ENCODE measurements around the gene WDR27.

DNA sequence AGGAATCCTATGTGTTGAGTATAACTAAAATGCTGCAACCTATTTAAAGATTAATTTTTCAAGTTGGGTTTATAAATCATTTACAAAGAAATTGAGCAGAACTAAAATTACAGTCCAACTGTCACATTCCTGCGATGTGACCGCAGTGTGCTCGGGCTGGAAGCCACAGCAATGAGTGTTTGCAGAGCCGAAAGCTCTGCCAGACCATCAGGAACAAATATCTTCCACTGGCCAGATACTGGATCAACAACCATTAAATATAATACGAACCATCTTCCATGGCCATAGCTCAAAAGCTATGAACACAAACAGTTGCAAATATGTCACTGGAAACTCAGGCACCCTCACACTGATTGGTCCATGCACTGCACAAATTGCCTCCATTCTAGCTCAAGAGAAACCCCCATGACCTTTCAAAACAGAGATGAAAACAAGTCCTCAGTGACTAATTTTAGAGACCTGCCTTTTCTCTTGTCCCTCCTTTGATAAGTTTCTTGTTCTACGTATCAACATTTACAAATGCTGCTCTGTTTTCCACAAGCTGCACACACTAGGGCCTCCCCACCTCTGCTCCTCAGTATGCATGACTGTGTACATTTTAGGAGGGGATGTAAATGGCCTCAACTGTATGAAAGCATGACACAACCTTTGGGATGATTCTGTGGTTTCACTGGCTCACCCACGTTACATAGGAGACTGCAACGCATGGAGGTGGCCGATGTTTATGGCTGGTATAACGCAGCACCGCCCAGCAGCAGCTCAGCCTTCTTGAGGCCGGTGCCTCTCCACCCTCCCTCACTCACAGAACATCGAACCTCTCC lies 171.7 kb downstream of the WDR27 start:
- TF ChIP-seq, protein P1, sequence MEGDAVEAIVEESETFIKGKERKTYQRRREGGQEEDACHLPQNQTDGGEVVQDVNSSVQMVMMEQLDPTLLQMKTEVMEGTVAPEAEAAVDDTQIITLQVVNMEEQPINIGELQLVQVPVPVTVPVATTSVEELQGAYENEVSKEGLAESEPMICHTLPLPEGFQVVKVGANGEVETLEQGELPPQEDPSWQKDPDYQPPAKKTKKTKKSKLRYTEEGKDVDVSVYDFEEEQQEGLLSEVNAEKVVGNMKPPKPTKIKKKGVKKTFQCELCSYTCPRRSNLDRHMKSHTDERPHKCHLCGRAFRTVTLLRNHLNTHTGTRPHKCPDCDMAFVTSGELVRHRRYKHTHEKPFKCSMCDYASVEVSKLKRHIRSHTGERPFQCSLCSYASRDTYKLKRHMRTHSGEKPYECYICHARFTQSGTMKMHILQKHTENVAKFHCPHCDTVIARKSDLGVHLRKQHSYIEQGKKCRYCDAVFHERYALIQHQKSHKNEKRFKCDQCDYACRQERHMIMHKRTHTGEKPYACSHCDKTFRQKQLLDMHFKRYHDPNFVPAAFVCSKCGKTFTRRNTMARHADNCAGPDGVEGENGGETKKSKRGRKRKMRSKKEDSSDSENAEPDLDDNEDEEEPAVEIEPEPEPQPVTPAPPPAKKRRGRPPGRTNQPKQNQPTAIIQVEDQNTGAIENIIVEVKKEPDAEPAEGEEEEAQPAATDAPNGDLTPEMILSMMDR (IDR thresholded peaks at IDR 0.05) = no peak
- TF ChIP-seq POLR2A (IDR thresholded peaks at IDR 0.05) (no peak), POLR2AphosphoS5 (IDR thresholded peaks at IDR 0.05) (peak; percentile 35 to 53)
